HEK293 (cell line): Measurements from ENCODE around the gene ZFYVE19.
A peak's percentile ranks its signal among the peaks of the same experiment; 100 is the strongest.

Source experiments
- GLIS1 ChIP-seq: fragments of 450-650 bp; formaldehyde crosslinking; IDR thresholded peaks from 2 replicates; pipeline ENCODE4 v1.5.1; 2016; ENCODE audit warnings: missing biosample characterization, missing genetic modification characterization
- HOXA7 ChIP-seq: sonication (generic); formaldehyde crosslinking; IDR thresholded peaks from 2 replicates; pipeline ENCODE4 v1.8.1; 2022; ENCODE audit warnings: missing genetic modification reagents, borderline replicate concordance
- HOXD13 ChIP-seq: sonication (generic); formaldehyde crosslinking; IDR thresholded peaks from 2 replicates; pipeline ENCODE4 v1.8.0; 2022; ENCODE audit warnings: missing genetic modification reagents, borderline replicate concordance
- KLF7 ChIP-seq: fragments of 450-650 bp; formaldehyde crosslinking; IDR thresholded peaks from 2 replicates; pipeline ENCODE4 v1.5.1; 2016; ENCODE audit warnings: missing biosample characterization, missing genetic modification characterization, borderline replicate concordance
- KLF9 ChIP-seq: fragments of 450-650 bp; formaldehyde crosslinking; IDR thresholded peaks from 2 replicates; pipeline ENCODE4 v1.5.1; 2016; ENCODE audit warnings: missing biosample characterization, missing genetic modification characterization, low read depth
- MZF1 ChIP-seq: fragments of 450-650 bp; formaldehyde crosslinking; IDR thresholded peaks from 2 replicates; pipeline ENCODE4 v1.5.1; 2017; ENCODE audit warnings: missing biosample characterization, missing genetic modification characterization, borderline replicate concordance
- SETDB1 ChIP-seq: IDR thresholded peaks from one replicate; pipeline ENCODE4 v1.6.1; 2017; ENCODE audit warnings: mild to moderate bottlenecking, low read length, moderate library complexity, mixed read lengths; ENCODE audit not compliant: insufficient read length
- TCF7L2 ChIP-seq: IDR thresholded peaks from 2 replicates; pipeline ENCODE4 v1.6.1; 2011; ENCODE audit warnings: low read depth, mild to moderate bottlenecking, inconsistent platforms, low read length, moderate library complexity, borderline replicate concordance
- ZBTB1 ChIP-seq: fragments of 450-650 bp; formaldehyde crosslinking; IDR thresholded peaks from 2 replicates; pipeline ENCODE4 v1.5.1; 2016; ENCODE audit warnings: missing biosample characterization, missing genetic modification characterization
- ZBTB17 ChIP-seq: fragments of 450-650 bp; formaldehyde crosslinking; IDR thresholded peaks from 2 replicates; pipeline ENCODE4 v1.5.1; 2016; ENCODE audit warnings: missing biosample characterization, missing genetic modification characterization
- ZNF132 ChIP-seq: fragments of 450-650 bp; formaldehyde crosslinking; IDR thresholded peaks from 2 replicates; pipeline ENCODE4 v1.5.1; 2017; ENCODE audit warnings: missing biosample characterization, missing genetic modification characterization, borderline replicate concordance
- ZNF157 ChIP-seq: fragments of 450-650 bp; formaldehyde crosslinking; IDR thresholded peaks from 2 replicates; pipeline ENCODE4 v1.5.1; 2016; ENCODE audit warnings: missing biosample characterization, missing genetic modification characterization
- ZNF184 ChIP-seq: fragments of 450-650 bp; IDR thresholded peaks from 2 replicates; pipeline ENCODE4 v1.5.1; 2018; ENCODE audit warnings: missing biosample characterization, mild to moderate bottlenecking, missing genetic modification characterization
- ZNF23 ChIP-seq: fragments of 450-650 bp; formaldehyde crosslinking; IDR thresholded peaks from 2 replicates; pipeline ENCODE4 v1.5.1; 2016; ENCODE audit warnings: missing biosample characterization, missing genetic modification characterization, borderline replicate concordance
- ZNF37A ChIP-seq: fragments of 450-650 bp; IDR thresholded peaks from 2 replicates; pipeline ENCODE4 v1.5.1; 2018; ENCODE audit warnings: missing biosample characterization, missing genetic modification characterization
- ZNF404 ChIP-seq: fragments of 450-650 bp; formaldehyde crosslinking; IDR thresholded peaks from 2 replicates; pipeline ENCODE4 v1.5.1; 2017; ENCODE audit warnings: missing biosample characterization, missing genetic modification characterization
- ZNF416 ChIP-seq: fragments of 450-650 bp; formaldehyde crosslinking; IDR thresholded peaks from 2 replicates; pipeline ENCODE4 v1.5.1; 2016; ENCODE audit warnings: missing biosample characterization, missing genetic modification characterization
- ZNF514 ChIP-seq: fragments of 450-650 bp; formaldehyde crosslinking; IDR thresholded peaks from 2 replicates; pipeline ENCODE4 v1.5.1; 2016; ENCODE audit warnings: missing biosample characterization, missing genetic modification characterization
- ZNF529 ChIP-seq: fragments of 450-650 bp; formaldehyde crosslinking; IDR thresholded peaks from 2 replicates; pipeline ENCODE4 v1.5.1; 2017; ENCODE audit warnings: missing genetic modification characterization, missing biosample characterization; ENCODE audit not compliant: insufficient replicate concordance
- ZNF558 ChIP-seq: fragments of 450-650 bp; formaldehyde crosslinking; IDR thresholded peaks from 2 replicates; pipeline ENCODE4 v1.5.1; 2016; ENCODE audit warnings: missing biosample characterization, missing genetic modification characterization
- ZNF629 ChIP-seq: fragments of 450-650 bp; formaldehyde crosslinking; IDR thresholded peaks from 2 replicates; pipeline ENCODE4 v1.5.1; 2017; ENCODE audit warnings: missing biosample characterization, missing genetic modification characterization
- ZNF654 ChIP-seq: fragments of 450-650 bp; formaldehyde crosslinking; IDR thresholded peaks from 2 replicates; pipeline ENCODE4 v1.5.1; 2016; ENCODE audit warnings: low read depth, missing biosample characterization, missing genetic modification characterization
- ZNF658 ChIP-seq: fragments of 450-650 bp; formaldehyde crosslinking; IDR thresholded peaks from 2 replicates; pipeline ENCODE4; 2016; ENCODE audit warnings: missing biosample characterization, missing genetic modification characterization
- ZNF768 ChIP-seq: fragments of 450-650 bp; formaldehyde crosslinking; IDR thresholded peaks from 2 replicates; pipeline ENCODE4 v1.5.1; 2018; ENCODE audit warnings: missing biosample characterization, mild to moderate bottlenecking, missing genetic modification characterization
- ZNF843 ChIP-seq: fragments of 450-650 bp; formaldehyde crosslinking; IDR thresholded peaks from 2 replicates; pipeline ENCODE4 v1.5.1; 2016; ENCODE audit warnings: missing biosample characterization, missing genetic modification characterization
- ZXDB ChIP-seq: fragments of 450-650 bp; formaldehyde crosslinking; IDR thresholded peaks from 2 replicates; pipeline ENCODE4 v1.5.1; 2016; ENCODE audit warnings: missing biosample characterization, missing genetic modification characterization
- TF ChIP-seq, protein P1 (sequence below): fragments of 450-650 bp; formaldehyde crosslinking; IDR thresholded peaks from 2 replicates; pipeline ENCODE4 v1.5.1; 2016; ENCODE audit warnings: missing biosample characterization, missing genetic modification characterization, borderline replicate concordance
- TF ChIP-seq, protein P2 (sequence below): fragments of 450-650 bp; IDR thresholded peaks from 2 replicates; pipeline ENCODE4 v1.5.1; 2018; ENCODE audit warnings: missing biosample characterization, mild to moderate bottlenecking, missing genetic modification characterization
- TF ChIP-seq, protein P3 (sequence below): IDR thresholded peaks from 2 replicates; pipeline ENCODE4 v1.6.1; 2011; ENCODE audit warnings: mild to moderate bottlenecking, low read depth, low read length, borderline replicate concordance
- TF ChIP-seq, protein P4 (sequence below): fragments of 450-650 bp; formaldehyde crosslinking; IDR thresholded peaks from 2 replicates; pipeline ENCODE4 v1.5.1; 2016; ENCODE audit warnings: missing biosample characterization, missing genetic modification characterization, low read depth
- TF ChIP-seq, protein P5 (sequence below): fragments of 450-650 bp; formaldehyde crosslinking; IDR thresholded peaks from 2 replicates; pipeline ENCODE4 v1.5.1; 2017; ENCODE audit warnings: missing biosample characterization, missing genetic modification characterization

Gene ZFYVE19

DNA sequence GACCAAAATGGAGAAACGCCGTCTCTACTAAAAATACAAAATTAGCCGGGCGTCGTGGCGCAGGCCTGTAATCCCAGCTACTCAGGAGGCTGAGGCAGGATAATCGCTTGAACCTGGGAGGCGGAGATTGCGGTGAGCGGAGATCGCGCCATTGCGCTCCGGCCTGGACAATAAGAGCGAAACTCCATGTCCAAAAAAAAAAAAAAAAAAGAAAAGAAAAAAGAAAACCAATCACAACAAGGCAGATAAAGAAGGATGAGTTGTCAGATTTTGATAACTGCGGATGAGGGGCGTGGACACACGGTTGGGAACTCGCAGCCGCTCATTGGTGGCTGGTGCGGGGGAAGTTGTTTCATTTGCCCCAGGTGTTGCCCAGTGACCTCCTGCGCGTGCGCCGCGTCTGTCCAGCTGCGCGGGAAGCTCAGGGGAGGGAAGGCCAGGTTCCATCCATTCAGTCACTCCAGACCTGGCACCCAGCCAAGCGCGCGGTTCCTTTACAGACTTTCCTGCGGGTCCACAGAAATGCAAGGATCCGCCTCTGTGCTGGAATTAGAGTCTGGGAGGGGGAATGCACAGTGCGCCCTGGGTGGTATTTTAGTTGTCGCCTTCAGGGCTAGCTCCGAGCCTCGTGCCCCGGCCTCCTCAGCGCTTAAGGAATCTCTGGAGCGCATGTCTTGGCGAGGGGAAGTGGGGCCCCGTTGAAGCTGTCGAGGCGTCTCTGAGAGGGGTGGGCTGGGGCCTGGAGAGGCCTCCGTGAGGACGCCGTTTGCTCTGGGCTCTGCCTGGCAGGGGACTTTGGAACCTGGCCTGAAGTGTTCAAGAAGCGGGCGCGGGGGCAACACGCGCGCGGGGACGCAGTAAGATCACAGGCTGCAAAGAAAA is 43.7 kb upstream of the ZFYVE19 start (continued):
- TF ChIP-seq ZNF529 = no peak
- TF ChIP-seq, protein P1, sequence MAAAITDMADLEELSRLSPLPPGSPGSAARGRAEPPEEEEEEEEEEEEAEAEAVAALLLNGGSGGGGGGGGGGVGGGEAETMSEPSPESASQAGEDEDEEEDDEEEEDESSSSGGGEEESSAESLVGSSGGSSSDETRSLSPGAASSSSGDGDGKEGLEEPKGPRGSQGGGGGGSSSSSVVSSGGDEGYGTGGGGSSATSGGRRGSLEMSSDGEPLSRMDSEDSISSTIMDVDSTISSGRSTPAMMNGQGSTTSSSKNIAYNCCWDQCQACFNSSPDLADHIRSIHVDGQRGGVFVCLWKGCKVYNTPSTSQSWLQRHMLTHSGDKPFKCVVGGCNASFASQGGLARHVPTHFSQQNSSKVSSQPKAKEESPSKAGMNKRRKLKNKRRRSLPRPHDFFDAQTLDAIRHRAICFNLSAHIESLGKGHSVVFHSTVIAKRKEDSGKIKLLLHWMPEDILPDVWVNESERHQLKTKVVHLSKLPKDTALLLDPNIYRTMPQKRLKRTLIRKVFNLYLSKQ (tag by site-specific recombination) = no peak
- peak; percentile 62 for TF ChIP-seq ZXDB (tag by site-specific recombination)
- TF ChIP-seq ZNF558 = no peak
- TF ChIP-seq, protein P2, sequence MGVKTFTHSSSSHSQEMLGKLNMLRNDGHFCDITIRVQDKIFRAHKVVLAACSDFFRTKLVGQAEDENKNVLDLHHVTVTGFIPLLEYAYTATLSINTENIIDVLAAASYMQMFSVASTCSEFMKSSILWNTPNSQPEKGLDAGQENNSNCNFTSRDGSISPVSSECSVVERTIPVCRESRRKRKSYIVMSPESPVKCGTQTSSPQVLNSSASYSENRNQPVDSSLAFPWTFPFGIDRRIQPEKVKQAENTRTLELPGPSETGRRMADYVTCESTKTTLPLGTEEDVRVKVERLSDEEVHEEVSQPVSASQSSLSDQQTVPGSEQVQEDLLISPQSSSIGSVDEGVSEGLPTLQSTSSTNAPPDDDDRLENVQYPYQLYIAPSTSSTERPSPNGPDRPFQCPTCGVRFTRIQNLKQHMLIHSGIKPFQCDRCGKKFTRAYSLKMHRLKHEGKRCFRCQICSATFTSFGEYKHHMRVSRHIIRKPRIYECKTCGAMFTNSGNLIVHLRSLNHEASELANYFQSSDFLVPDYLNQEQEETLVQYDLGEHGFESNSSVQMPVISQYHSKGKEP (tag by site-specific recombination) = peak; percentile 88
- TF ChIP-seq SETDB1 = peak; percentile 55
- TF ChIP-seq ZNF157 (tag by site-specific recombination) = no peak
- no peak for TF ChIP-seq ZBTB1 (tag by site-specific recombination)
- no peak for TF ChIP-seq ZNF658 (tag by site-specific recombination)
- no peak for TF ChIP-seq TCF7L2
- TF ChIP-seq, protein P3, sequence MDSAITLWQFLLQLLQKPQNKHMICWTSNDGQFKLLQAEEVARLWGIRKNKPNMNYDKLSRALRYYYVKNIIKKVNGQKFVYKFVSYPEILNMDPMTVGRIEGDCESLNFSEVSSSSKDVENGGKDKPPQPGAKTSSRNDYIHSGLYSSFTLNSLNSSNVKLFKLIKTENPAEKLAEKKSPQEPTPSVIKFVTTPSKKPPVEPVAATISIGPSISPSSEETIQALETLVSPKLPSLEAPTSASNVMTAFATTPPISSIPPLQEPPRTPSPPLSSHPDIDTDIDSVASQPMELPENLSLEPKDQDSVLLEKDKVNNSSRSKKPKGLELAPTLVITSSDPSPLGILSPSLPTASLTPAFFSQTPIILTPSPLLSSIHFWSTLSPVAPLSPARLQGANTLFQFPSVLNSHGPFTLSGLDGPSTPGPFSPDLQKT = no peak
- no peak for TF ChIP-seq ZNF132 (tag by site-specific recombination)
- no peak for TF ChIP-seq ZNF404 (tag by site-specific recombination)
- no peak for TF ChIP-seq ZNF514
- peak; percentile 80 for TF ChIP-seq ZNF37A (tag by site-specific recombination)
- TF ChIP-seq ZBTB17 = peak; percentile 91
- TF ChIP-seq GLIS1 (tag by site-specific recombination) = peak; percentile 97
- no peak for TF ChIP-seq ZNF654 (tag by site-specific recombination)
- TF ChIP-seq HOXD13 (CRISPR knock-in tag) = no peak
- TF ChIP-seq ZNF843 (tag by site-specific recombination) = no peak
- peak; percentile 63; the same call in 1 of the 2 replicates for TF ChIP-seq ZNF768 (tag by site-specific recombination)
- TF ChIP-seq KLF7 = 0 out of 2 replicates have a peak, but pooled peaks have one; percentile 16
- peak; percentile 70 for TF ChIP-seq MZF1 (tag by site-specific recombination)
- no peak for TF ChIP-seq ZNF23 (tag by site-specific recombination)
- TF ChIP-seq HOXA7 (CRISPR knock-in tag) = no peak
- peak; percentile 45 for TF ChIP-seq ZNF629
- peak; percentile 95 for TF ChIP-seq ZNF184 (tag by site-specific recombination)
- TF ChIP-seq, protein P4, sequence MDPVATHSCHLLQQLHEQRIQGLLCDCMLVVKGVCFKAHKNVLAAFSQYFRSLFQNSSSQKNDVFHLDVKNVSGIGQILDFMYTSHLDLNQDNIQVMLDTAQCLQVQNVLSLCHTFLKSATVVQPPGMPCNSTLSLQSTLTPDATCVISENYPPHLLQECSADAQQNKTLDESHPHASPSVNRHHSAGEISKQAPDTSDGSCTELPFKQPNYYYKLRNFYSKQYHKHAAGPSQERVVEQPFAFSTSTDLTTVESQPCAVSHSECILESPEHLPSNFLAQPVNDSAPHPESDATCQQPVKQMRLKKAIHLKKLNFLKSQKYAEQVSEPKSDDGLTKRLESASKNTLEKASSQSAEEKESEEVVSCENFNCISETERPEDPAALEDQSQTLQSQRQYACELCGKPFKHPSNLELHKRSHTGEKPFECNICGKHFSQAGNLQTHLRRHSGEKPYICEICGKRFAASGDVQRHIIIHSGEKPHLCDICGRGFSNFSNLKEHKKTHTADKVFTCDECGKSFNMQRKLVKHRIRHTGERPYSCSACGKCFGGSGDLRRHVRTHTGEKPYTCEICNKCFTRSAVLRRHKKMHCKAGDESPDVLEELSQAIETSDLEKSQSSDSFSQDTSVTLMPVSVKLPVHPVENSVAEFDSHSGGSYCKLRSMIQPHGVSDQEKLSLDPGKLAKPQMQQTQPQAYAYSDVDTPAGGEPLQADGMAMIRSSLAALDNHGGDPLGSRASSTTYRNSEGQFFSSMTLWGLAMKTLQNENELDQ (tag by site-specific recombination) = no peak
- TF ChIP-seq, protein P5, sequence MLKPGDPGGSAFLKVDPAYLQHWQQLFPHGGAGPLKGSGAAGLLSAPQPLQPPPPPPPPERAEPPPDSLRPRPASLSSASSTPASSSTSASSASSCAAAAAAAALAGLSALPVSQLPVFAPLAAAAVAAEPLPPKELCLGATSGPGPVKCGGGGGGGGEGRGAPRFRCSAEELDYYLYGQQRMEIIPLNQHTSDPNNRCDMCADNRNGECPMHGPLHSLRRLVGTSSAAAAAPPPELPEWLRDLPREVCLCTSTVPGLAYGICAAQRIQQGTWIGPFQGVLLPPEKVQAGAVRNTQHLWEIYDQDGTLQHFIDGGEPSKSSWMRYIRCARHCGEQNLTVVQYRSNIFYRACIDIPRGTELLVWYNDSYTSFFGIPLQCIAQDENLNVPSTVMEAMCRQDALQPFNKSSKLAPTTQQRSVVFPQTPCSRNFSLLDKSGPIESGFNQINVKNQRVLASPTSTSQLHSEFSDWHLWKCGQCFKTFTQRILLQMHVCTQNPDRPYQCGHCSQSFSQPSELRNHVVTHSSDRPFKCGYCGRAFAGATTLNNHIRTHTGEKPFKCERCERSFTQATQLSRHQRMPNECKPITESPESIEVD (tag by site-specific recombination) = 0 out of 2 replicates have a peak, but pooled peaks have one; percentile 22
- TF ChIP-seq KLF9 (tag by site-specific recombination) = no peak
- no peak for TF ChIP-seq ZNF416 (tag by site-specific recombination)
